Measurements from ENCODE around the gene PPARGC1A. TPM values are rescaled to one million over a fixed set of nuclear protein-coding genes. Genes with fewer than 3 reads are reported as not detected.

The PPARGC1A gene
- total RNA-seq, 1 donor from 2014 or later: 13.4 TPM

DNA sequence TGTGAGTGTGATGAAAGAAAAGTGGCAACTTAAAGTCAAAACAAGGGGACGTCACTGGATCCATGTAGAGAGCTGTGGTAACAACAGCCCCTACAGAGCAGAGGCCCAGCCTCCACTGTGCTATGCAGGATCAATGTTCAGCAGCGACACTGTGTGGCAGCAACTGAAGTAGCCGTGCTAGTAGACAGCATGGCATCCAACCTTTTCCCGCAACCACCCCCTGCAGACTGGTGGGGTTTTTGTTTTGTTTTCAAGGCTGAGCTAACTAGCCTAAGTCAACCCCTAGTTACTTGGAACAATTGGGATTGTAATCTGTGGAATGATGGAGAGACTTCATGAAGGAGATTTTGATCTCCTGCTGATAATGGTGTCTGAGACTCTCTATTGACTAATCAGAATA is 44.4 kb upstream of the PPARGC1A start:
- H3K4me1 Mint-ChIP-seq (ENCODE audit: low read depth, unreplicated experiment): peaks cover 17% of the 10 kb centered on the region
- no peaks in the 10 kb centered on the region for H3K27me3 Mint-ChIP-seq (ENCODE audit: unreplicated experiment)
- no peak for DNase-seq
- no peak overlapping the region for H3K27ac Mint-ChIP-seq (ENCODE audit: unreplicated experiment)
- no peaks in the 10 kb centered on the region for H3K36me3 Mint-ChIP-seq (ENCODE audit: unreplicated experiment)
- TF ChIP-seq, protein P1, sequence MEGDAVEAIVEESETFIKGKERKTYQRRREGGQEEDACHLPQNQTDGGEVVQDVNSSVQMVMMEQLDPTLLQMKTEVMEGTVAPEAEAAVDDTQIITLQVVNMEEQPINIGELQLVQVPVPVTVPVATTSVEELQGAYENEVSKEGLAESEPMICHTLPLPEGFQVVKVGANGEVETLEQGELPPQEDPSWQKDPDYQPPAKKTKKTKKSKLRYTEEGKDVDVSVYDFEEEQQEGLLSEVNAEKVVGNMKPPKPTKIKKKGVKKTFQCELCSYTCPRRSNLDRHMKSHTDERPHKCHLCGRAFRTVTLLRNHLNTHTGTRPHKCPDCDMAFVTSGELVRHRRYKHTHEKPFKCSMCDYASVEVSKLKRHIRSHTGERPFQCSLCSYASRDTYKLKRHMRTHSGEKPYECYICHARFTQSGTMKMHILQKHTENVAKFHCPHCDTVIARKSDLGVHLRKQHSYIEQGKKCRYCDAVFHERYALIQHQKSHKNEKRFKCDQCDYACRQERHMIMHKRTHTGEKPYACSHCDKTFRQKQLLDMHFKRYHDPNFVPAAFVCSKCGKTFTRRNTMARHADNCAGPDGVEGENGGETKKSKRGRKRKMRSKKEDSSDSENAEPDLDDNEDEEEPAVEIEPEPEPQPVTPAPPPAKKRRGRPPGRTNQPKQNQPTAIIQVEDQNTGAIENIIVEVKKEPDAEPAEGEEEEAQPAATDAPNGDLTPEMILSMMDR (IDR thresholded peaks at IDR 0.05; ENCODE audit: partially characterized antibody, unreplicated experiment): no peak
- no peak overlapping the region for H3K4me3 Mint-ChIP-seq (ENCODE audit: unreplicated experiment)
- H3K9me3 Mint-ChIP-seq (ENCODE audit: unreplicated experiment): no peaks in the 10 kb centered on the region

DNA sequence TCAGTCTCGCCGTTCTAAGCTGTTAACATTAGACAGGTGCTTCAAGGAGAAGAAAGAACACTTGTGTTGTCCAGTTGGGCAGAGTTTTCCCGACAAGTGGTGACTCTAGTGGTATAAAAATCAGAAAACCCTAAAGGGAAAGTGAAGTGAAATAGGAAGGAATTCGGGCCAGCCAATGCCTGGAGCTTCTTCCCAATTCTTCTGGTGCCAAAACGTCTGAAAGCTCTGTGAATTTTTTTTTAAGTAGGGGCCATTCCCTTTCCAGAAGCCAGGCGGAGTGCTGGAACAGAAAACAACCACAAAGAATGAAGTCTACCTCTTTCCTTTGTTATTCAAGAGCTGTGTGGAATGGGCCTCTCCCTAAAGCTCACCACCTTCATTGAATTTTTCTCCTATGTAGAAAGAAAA is 43.1 kb upstream of the PPARGC1A start:
- Mint-ChIP-seq H3K27me3 (ENCODE audit: unreplicated experiment) (no peaks in the 10 kb centered on the region), H3K4me1 (ENCODE audit: low read depth, unreplicated experiment) (peaks cover 15% of the 10 kb centered on the region), H3K36me3 (ENCODE audit: unreplicated experiment) (no peaks in the 10 kb centered on the region), H3K9me3 (ENCODE audit: unreplicated experiment) (no peaks in the 10 kb centered on the region), H3K27ac (ENCODE audit: unreplicated experiment) (no peak overlapping the region), H3K4me3 (ENCODE audit: unreplicated experiment) (no peak overlapping the region)
- DNase-seq: no peak
- TF ChIP-seq, protein P1 (IDR thresholded peaks at IDR 0.05; ENCODE audit: partially characterized antibody, unreplicated experiment): no peak

DNA sequence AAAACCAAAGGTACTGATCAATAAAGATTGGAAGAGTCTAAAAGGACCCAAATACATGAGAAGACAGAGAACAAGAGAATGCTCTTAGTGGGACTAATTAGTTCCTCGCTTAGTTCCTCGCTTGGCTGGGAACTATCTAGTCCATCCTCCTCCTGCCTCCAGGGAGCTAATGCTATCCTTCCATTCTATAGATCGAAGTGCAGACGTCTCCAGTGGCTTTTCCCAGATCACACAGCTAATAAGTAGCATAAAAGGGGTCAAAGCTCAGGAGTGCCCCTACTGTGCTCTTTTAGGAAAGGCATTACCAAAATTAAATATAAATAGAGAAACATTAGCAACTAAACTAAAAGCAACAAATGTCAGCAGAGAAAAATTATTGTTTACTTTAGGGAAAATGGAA is 42.3 kb upstream of the PPARGC1A start:
- DNase-seq: no peak
- no peak overlapping the region for H3K4me3 Mint-ChIP-seq (ENCODE audit: unreplicated experiment)
- peaks cover 15% of the 10 kb centered on the region for H3K4me1 Mint-ChIP-seq (ENCODE audit: low read depth, unreplicated experiment)
- H3K9me3 Mint-ChIP-seq (ENCODE audit: unreplicated experiment): no peaks in the 10 kb centered on the region
- no peak overlapping the region for H3K27ac Mint-ChIP-seq (ENCODE audit: unreplicated experiment)
- TF ChIP-seq, protein P1 (IDR thresholded peaks at IDR 0.05; ENCODE audit: partially characterized antibody, unreplicated experiment): peak; percentile 16
- H3K27me3 Mint-ChIP-seq (ENCODE audit: unreplicated experiment): no peaks in the 10 kb centered on the region
- no peaks in the 10 kb centered on the region for H3K36me3 Mint-ChIP-seq (ENCODE audit: unreplicated experiment)

DNA sequence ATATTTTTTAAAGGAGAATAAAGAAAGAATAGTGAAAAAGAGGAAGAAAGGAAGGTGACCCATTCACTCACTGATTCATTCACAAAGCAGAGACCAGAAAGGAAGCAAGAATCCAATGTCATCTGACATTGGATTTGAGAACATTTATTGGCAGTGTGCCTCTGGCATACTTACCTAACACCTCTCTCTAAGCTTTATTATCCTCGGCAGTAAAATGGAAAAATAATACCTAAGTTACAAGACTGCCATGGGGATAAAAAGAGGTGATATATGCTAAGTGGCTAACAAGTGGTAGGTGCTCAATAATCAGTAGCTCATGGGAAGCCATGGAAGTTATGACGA is 41.6 kb upstream of the PPARGC1A start:
- no peak overlapping the region for H3K4me3 Mint-ChIP-seq (ENCODE audit: unreplicated experiment)

DNA sequence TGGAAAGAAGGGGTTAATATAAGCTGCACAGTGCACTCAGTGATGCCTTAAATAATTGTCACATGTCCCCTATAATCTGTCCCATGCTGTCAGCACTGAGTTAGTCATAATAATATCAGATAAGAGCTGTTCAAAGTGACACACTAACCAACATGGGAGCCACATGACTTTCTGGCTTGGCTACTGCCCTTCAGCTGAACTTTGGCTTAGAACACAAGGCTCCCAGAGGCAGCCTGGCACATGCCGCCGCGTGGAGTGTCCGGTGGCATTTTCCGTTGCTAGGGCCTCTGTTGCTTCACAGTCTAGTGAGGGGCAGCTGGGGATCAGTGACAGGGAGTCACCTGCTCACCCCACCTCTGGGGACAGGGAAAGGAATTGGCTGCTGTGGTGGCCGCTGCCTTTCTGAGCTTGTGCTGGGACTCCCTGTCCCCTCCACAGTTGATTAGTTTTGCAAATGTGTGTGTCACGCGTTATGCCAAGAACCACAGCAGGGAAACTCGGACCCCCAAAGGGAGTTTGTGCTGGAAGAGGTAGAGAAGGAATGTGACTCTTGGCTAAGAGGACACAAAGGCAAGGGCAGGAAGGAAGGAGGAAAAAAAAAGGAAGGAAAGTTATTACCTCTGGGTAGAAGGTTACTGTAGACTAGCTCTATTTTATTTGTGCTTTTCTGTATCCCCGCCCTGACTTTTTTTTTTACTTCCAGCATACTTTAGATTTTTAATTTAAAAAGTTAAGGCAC is 41.1 kb upstream of the PPARGC1A start:
- peak; percentile 31 for DNase-seq
- H3K27me3 Mint-ChIP-seq (ENCODE audit: unreplicated experiment): no peaks in the 10 kb centered on the region
- no peaks in the 10 kb centered on the region for H3K36me3 Mint-ChIP-seq (ENCODE audit: unreplicated experiment)
- H3K4me3 Mint-ChIP-seq (ENCODE audit: unreplicated experiment): no peak overlapping the region
- no peaks in the 10 kb centered on the region for H3K9me3 Mint-ChIP-seq (ENCODE audit: unreplicated experiment)
- peaks cover 22% of the 10 kb centered on the region for H3K4me1 Mint-ChIP-seq (ENCODE audit: low read depth, unreplicated experiment)
- TF ChIP-seq, protein P1 (IDR thresholded peaks at IDR 0.05; ENCODE audit: partially characterized antibody, unreplicated experiment): no peak
- peak overlapping the region; percentile 23 for H3K27ac Mint-ChIP-seq (ENCODE audit: unreplicated experiment)

More for the DNA sequence above, 41.6 kb upstream of the PPARGC1A start:
- DNase-seq: no peak
- Mint-ChIP-seq H3K4me1 (ENCODE audit: low read depth, unreplicated experiment) (peaks cover 16% of the 10 kb centered on the region), H3K36me3 (ENCODE audit: unreplicated experiment) (no peaks in the 10 kb centered on the region), H3K27me3 (ENCODE audit: unreplicated experiment) (no peaks in the 10 kb centered on the region), H3K9me3 (ENCODE audit: unreplicated experiment) (no peaks in the 10 kb centered on the region), H3K27ac (ENCODE audit: unreplicated experiment) (no peak overlapping the region)
- TF ChIP-seq, protein P1 (IDR thresholded peaks at IDR 0.05; ENCODE audit: partially characterized antibody, unreplicated experiment): no peak
